AG09319 (cell line): ENCODE results near the gene KDM4D.
A peak's percentile ranks its signal among the peaks of the same experiment; 100 is the strongest.

Experiments
- DNase-seq: peaks from one replicate; pipeline ENCODE4 v3.0.0-alpha.2; 2010; ENCODE audit warnings: low read depth; ENCODE audit errors: extremely low read depth
- TF ChIP-seq, protein P1 (sequence below): IDR thresholded peaks from 2 replicates; pipeline ENCODE4 v1.5.1; 2011; ENCODE audit warnings: low read depth, mild to moderate bottlenecking, inconsistent platforms, low read length, moderate library complexity

Gene KDM4D

DNA sequence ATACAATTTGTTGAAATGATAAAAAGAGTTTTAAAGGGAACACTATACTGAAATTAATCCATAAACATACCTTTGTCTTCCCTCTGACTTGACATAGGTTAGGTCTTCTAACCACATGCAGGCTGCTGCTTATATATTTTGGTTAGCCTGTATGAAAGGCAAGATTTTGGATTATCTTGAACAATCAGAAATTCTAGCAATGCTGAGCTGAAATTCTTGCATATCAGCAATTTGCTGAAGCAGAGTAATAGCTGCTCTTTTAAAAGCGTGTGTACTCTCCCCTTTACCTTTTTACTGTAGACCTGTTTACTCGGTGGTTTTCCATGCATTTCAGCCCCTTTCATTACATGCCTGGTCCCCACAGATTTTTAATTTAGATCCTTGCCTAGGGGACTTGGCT, 34.2 kb upstream of the KDM4D start:
- TF ChIP-seq, protein P1, sequence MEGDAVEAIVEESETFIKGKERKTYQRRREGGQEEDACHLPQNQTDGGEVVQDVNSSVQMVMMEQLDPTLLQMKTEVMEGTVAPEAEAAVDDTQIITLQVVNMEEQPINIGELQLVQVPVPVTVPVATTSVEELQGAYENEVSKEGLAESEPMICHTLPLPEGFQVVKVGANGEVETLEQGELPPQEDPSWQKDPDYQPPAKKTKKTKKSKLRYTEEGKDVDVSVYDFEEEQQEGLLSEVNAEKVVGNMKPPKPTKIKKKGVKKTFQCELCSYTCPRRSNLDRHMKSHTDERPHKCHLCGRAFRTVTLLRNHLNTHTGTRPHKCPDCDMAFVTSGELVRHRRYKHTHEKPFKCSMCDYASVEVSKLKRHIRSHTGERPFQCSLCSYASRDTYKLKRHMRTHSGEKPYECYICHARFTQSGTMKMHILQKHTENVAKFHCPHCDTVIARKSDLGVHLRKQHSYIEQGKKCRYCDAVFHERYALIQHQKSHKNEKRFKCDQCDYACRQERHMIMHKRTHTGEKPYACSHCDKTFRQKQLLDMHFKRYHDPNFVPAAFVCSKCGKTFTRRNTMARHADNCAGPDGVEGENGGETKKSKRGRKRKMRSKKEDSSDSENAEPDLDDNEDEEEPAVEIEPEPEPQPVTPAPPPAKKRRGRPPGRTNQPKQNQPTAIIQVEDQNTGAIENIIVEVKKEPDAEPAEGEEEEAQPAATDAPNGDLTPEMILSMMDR: no peak
- DNase-seq: no peak

DNA sequence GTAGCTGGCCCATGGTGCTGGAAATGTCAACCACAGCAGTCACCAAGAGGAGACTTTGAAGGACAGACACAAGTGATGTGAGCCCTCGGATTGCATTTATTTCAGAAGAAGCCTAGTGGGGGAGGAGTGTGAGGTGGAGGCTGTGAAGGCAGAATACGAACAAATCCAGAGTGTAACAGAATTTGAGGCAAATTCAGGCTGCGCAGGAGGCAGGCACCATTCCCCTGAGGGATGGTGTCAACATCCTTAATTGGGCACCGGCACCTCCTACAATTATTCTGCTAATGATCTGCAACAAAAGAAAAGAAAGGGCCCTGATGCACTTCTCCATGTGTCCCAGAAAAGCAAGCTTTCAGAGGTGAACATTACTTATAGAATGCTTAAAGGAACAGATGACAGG, 32.4 kb upstream of the KDM4D start:
- TF ChIP-seq, protein P1: no peak

DNA sequence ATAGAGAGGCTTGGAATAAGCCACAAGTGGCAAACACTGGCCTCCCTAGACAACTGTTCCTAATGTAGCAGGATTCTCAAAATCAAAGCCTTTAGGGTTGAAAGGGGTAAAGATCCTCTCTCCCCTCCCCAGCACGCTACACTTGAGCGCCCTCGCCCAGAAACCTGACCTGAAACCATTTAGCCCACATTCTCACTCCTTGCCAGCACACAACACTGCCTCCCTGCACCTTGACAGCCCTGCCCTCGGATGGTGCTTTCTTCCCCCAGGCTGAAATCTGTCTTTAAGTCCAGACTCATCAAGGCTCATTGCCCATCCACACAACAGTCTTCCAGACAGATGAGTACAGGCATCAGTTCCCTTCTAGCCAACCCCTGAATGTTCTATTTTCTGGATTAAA, 26.7 kb upstream of the KDM4D start:
- DNase-seq: no peak
- TF ChIP-seq, protein P1: no peak

More for the DNA sequence above, 32.4 kb upstream of the KDM4D start:
- no peak for DNase-seq

DNA sequence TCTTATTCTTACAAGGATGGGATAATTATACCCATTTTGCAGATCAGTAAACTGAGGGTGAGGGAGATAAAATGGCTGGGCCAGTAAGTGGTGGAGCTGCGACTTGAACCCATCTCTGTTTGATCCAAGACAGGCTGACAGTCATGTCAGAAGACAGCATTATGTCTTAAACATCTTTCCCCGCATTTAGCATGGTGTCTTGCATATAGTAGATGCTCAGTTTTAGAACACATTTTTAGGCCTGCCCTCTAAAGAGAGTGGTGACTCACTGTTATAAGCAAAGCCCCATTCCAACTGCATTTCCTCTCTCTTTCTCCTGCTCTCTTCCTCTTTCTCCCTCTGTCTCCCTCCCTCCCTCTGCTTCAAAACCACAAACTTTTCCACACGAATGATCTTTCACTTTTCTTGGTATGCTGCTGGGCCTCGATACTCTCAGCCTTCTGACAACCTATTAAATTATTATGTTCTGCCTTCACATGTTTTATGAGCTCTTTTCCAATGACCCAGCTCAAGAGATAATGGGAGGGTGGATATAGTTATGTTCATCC, 25.4 kb upstream of the KDM4D start:
- peak; percentile 63 for DNase-seq
- TF ChIP-seq, protein P1: no peak

DNA sequence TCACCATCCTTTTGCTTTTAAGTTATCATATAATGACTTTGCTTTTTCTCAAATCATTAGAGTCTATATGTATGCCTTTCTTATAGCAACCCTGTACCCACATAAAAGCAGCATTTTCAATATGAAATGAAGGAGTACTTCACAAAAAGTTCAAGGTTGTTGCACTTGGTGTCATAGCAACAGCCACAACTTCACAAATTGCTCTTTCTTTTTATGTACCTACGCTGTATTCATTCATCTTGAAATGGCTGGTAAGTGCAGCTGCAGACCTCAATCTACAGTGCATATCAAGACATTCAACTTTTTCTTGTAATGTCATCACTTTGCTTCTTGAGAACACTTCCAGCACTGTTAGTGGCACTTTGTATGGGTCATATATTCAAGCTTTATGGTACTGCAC, 18.8 kb upstream of the KDM4D start:
- TF ChIP-seq, protein P1: no peak
- no peak for DNase-seq

DNA sequence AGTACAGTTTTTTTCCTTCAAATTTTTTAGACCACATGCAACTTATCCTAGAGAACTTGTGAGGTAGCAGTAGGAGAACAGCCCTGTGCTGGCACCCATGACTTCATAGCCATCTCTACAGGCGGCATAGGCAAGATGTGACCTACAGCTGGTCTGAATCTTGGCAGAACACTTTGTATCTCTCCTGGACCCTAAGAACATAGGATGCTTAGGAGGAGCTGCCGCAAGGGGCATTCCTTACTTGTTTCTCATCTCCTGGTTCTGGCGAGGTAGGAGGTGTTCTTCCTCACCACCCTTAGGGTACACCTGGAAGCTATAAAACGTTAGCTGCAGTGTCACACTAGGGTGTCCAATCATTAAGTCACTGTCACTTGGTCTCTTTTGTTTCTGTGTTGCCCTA, 16.5 kb upstream of the KDM4D start:
- no peak for DNase-seq
- TF ChIP-seq, protein P1: no peak

DNA sequence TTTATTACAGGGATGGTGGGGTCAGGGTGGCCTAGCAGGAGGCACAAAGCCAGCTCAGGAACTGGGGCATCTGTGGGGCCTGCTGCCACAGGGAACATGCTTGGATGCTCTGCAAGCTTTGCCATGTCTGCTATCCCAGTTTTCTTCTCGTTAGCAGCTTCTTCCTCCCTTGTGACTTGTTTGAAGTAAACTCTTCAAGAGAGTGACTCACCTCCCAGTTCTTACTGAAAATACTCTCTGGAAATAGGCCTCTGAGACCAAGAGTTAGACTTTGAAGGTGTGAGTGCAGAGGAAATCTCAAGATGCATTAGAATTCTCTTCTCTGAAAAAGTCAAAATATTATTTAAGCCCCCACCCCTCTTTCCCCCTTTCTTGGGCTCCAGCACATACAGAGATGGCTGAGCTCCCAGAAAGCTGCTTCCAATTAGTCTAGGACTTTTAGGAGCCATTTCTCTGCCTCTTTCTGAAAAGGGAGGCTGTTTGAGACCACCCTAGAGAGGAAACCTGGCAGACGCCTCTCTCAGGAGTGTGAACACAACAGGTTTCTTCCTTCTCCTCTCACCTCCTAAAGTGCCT, 15.3 kb upstream of the KDM4D start:
- TF ChIP-seq, protein P1: no peak
- no peak for DNase-seq
